Measurements from ENCODE around the gene TTR. TPM values are rescaled to one million over a fixed set of nuclear protein-coding genes. Genes with fewer than 3 reads are reported as not detected.

Gene TTR
- polyA plus RNA-seq, 4 donors, result 0.63 to 2,731 (median 6.0) TPM

GRCh38 chr18:31581498-31582197 lies 10.0 kb upstream of the TTR start:
- WGBS, 3 donors, result 47 to 83% (median 76%) methylated on average over 4 of the region's 4 CpGs
- H3K9me3 ChIP-seq (ENCODE audit: control insufficient read depth in 2 of 2, insufficient read depth in 1 of 2, low read depth in 1 of 2, low read length in 1 of 2), result no peaks in the 10 kb centered on the region
- no peaks in the 10 kb centered on the region for H3K36me3 ChIP-seq (ENCODE audit: control insufficient read depth in 3 of 3, insufficient read depth in 2 of 3, low read depth in 1 of 3, low read length in 3 of 3)
- H3K27me3 ChIP-seq (ENCODE audit: control insufficient read depth in 3 of 3, insufficient read depth in 3 of 3, low read length in 3 of 3), result no peaks in the 10 kb centered on the region
- H3K4me3 ChIP-seq (ENCODE audit: low read depth in 1 of 3, low read length in 3 of 3), result no peak overlapping the region
- H3K4me1 ChIP-seq (ENCODE audit: control insufficient read depth in 3 of 3, insufficient read depth in 2 of 3, low read depth in 1 of 3, low read length in 2 of 3), result peaks cover 0 to 25% (median 0%) of the 10 kb centered on the region in 3 donors
- no peak overlapping the region for H3K27ac ChIP-seq (ENCODE audit: low read depth in 1 of 3, low read length in 2 of 3)
- FAIRE-seq (no peak), DNase-seq (peak in 1 of 2 donors; percentile 17)

GRCh38 chr18:31583185-31583854 lies 8.4 kb upstream of the TTR start:
- FAIRE-seq (no peak), DNase-seq (no peak)
- H3K9me3 ChIP-seq (ENCODE audit: control insufficient read depth in 2 of 2, insufficient read depth in 1 of 2, low read depth in 1 of 2, low read length in 1 of 2), result no peaks in the 10 kb centered on the region
- no peak overlapping the region for H3K4me3 ChIP-seq (ENCODE audit: low read depth in 1 of 3, low read length in 3 of 3)
- no peak overlapping the region for H3K27ac ChIP-seq (ENCODE audit: low read depth in 1 of 3, low read length in 2 of 3)
- H3K4me1 ChIP-seq (ENCODE audit: control insufficient read depth in 3 of 3, insufficient read depth in 2 of 3, low read depth in 1 of 3, low read length in 2 of 3), result peaks cover 0 to 36% (median 0%) of the 10 kb centered on the region in 3 donors
- no peaks in the 10 kb centered on the region for H3K36me3 ChIP-seq (ENCODE audit: control insufficient read depth in 3 of 3, insufficient read depth in 2 of 3, low read depth in 1 of 3, low read length in 3 of 3)
- 87 to 93% (median 89%) methylated on average over 5 of the region's 5 CpGs for WGBS, 3 donors
- H3K27me3 ChIP-seq (ENCODE audit: control insufficient read depth in 3 of 3, insufficient read depth in 3 of 3, low read length in 3 of 3), result no peaks in the 10 kb centered on the region

- WGBS, 3 donors, result 81 to 88% (median 81%) methylated on average over 5 of the region's 5 CpGs
- H3K9me3 ChIP-seq (ENCODE audit: control insufficient read depth in 2 of 2, insufficient read depth in 1 of 2, low read depth in 1 of 2, low read length in 1 of 2), result no peaks in the 10 kb centered on the region
- peak overlapping the region in 1 of 3 donors; percentile 44 for H3K27ac ChIP-seq (ENCODE audit: low read depth in 1 of 3, low read length in 2 of 3)
- no peak overlapping the region for H3K4me3 ChIP-seq (ENCODE audit: low read depth in 1 of 3, low read length in 3 of 3)
- no peaks in the 10 kb centered on the region for H3K36me3 ChIP-seq (ENCODE audit: control insufficient read depth in 3 of 3, insufficient read depth in 2 of 3, low read depth in 1 of 3, low read length in 3 of 3)
- H3K4me1 ChIP-seq (ENCODE audit: control insufficient read depth in 3 of 3, insufficient read depth in 2 of 3, low read depth in 1 of 3, low read length in 2 of 3), result peaks cover 0 to 33% (median 0%) of the 10 kb centered on the region in 3 donors
- FAIRE-seq (no peak), DNase-seq (no peak)
- no peaks in the 10 kb centered on the region for H3K27me3 ChIP-seq (ENCODE audit: control insufficient read depth in 3 of 3, insufficient read depth in 3 of 3, low read length in 3 of 3)
Measured at GRCh38 chr18:31585991-31586390, 5.7 kb upstream of the TTR start.

GRCh38 chr18:31586616-31587015 lies 5.1 kb upstream of the TTR start:
- 72 to 85% (median 73%) methylated on average over 5 of the region's 5 CpGs for WGBS, 3 donors
- FAIRE-seq, result no peak
- Histone ChIP-seq H3K36me3 (ENCODE audit: control insufficient read depth in 3 of 3, insufficient read depth in 2 of 3, low read depth in 1 of 3, low read length in 3 of 3) (no peaks in the 10 kb centered on the region), H3K27ac (ENCODE audit: low read depth in 1 of 3, low read length in 2 of 3) (peak overlapping the region in 1 of 3 donors; percentile 44), H3K27me3 (ENCODE audit: control insufficient read depth in 3 of 3, insufficient read depth in 3 of 3, low read length in 3 of 3) (no peaks in the 10 kb centered on the region), H3K4me3 (ENCODE audit: low read depth in 1 of 3, low read length in 3 of 3) (no peak overlapping the region), H3K9me3 (ENCODE audit: control insufficient read depth in 2 of 2, insufficient read depth in 1 of 2, low read depth in 1 of 2, low read length in 1 of 2) (no peaks in the 10 kb centered on the region), H3K4me1 (ENCODE audit: control insufficient read depth in 3 of 3, insufficient read depth in 2 of 3, low read depth in 1 of 3, low read length in 2 of 3) (peaks cover 0 to 35% (median 0%) of the 10 kb centered on the region in 3 donors)
- DNase-seq, result no peak

GRCh38 chr18:31587529-31587928 lies 4.1 kb upstream of the TTR start:
- H3K27ac ChIP-seq (ENCODE audit: low read depth in 1 of 3, low read length in 2 of 3), result no peak overlapping the region

GRCh38 chr18:31590570-31590969 lies 1.1 kb upstream of the TTR start:
- Histone ChIP-seq H3K36me3 (ENCODE audit: control insufficient read depth in 3 of 3, insufficient read depth in 2 of 3, low read depth in 1 of 3, low read length in 3 of 3) (peaks cover 0 to 7% (median 0%) of the 10 kb centered on the region in 3 donors), H3K4me3 (ENCODE audit: low read depth in 1 of 3, low read length in 3 of 3) (no peak overlapping the region), H3K27ac (ENCODE audit: low read depth in 1 of 3, low read length in 2 of 3) (no peak overlapping the region), H3K27me3 (ENCODE audit: control insufficient read depth in 3 of 3, insufficient read depth in 3 of 3, low read length in 3 of 3) (no peaks in the 10 kb centered on the region), H3K9me3 (ENCODE audit: control insufficient read depth in 2 of 2, insufficient read depth in 1 of 2, low read depth in 1 of 2, low read length in 1 of 2) (no peaks in the 10 kb centered on the region), H3K4me1 (ENCODE audit: control insufficient read depth in 3 of 3, insufficient read depth in 2 of 3, low read depth in 1 of 3, low read length in 2 of 3) (peaks cover 0 to 38% (median 0%) of the 10 kb centered on the region in 3 donors)
- FAIRE-seq (no peak), DNase-seq (no peak)
- WGBS, 3 donors, result 80 to 88% (median 86%) methylated on average over 8 of the region's 8 CpGs

More at GRCh38 chr18:31587529-31587928, 4.1 kb upstream of the TTR start:
- 79 to 88% (median 88%) methylated on average over 4 of the region's 4 CpGs for WGBS, 3 donors
- FAIRE-seq (no peak), DNase-seq (peak in 1 of 2 donors; percentile 61)
- Histone ChIP-seq H3K9me3 (ENCODE audit: control insufficient read depth in 2 of 2, insufficient read depth in 1 of 2, low read depth in 1 of 2, low read length in 1 of 2) (no peaks in the 10 kb centered on the region), H3K4me1 (ENCODE audit: control insufficient read depth in 3 of 3, insufficient read depth in 2 of 3, low read depth in 1 of 3, low read length in 2 of 3) (peaks cover 0 to 31% (median 0%) of the 10 kb centered on the region in 3 donors), H3K27me3 (ENCODE audit: control insufficient read depth in 3 of 3, insufficient read depth in 3 of 3, low read length in 3 of 3) (no peaks in the 10 kb centered on the region), H3K36me3 (ENCODE audit: control insufficient read depth in 3 of 3, insufficient read depth in 2 of 3, low read depth in 1 of 3, low read length in 3 of 3) (no peaks in the 10 kb centered on the region), H3K4me3 (ENCODE audit: low read depth in 1 of 3, low read length in 3 of 3) (no peak overlapping the region)

GRCh38 chr18:31591113-31591512 lies 564 bp upstream of the TTR start:
- DNase-seq (no peak), FAIRE-seq (no peak)
- WGBS, 3 donors, result 78 to 85% (median 81%) methylated on average over 2 of the region's 2 CpGs
- Histone ChIP-seq H3K4me3 (ENCODE audit: low read depth in 1 of 3, low read length in 3 of 3) (no peak overlapping the region), H3K27ac (ENCODE audit: low read depth in 1 of 3, low read length in 2 of 3) (peak overlapping the region in 1 of 3 donors; percentile 31), H3K4me1 (ENCODE audit: control insufficient read depth in 3 of 3, insufficient read depth in 2 of 3, low read depth in 1 of 3, low read length in 2 of 3) (peaks cover 0 to 39% (median 0%) of the 10 kb centered on the region in 3 donors), H3K9me3 (ENCODE audit: control insufficient read depth in 2 of 2, insufficient read depth in 1 of 2, low read depth in 1 of 2, low read length in 1 of 2) (no peaks in the 10 kb centered on the region), H3K36me3 (ENCODE audit: control insufficient read depth in 3 of 3, insufficient read depth in 2 of 3, low read depth in 1 of 3, low read length in 3 of 3) (peaks cover 0 to 7% (median 0%) of the 10 kb centered on the region in 3 donors), H3K27me3 (ENCODE audit: control insufficient read depth in 3 of 3, insufficient read depth in 3 of 3, low read length in 3 of 3) (no peaks in the 10 kb centered on the region)

GRCh38 chr18:31592506-31593157 lies 955 bp downstream of the TTR start:
- FAIRE-seq (no peak), DNase-seq (no peak)
- Histone ChIP-seq H3K36me3 (ENCODE audit: control insufficient read depth in 3 of 3, insufficient read depth in 2 of 3, low read depth in 1 of 3, low read length in 3 of 3) (peaks cover 0 to 18% (median 0%) of the 10 kb centered on the region in 3 donors), H3K4me1 (ENCODE audit: control insufficient read depth in 3 of 3, insufficient read depth in 2 of 3, low read depth in 1 of 3, low read length in 2 of 3) (peaks cover 0 to 31% (median 0%) of the 10 kb centered on the region in 3 donors), H3K27me3 (ENCODE audit: control insufficient read depth in 3 of 3, insufficient read depth in 3 of 3, low read length in 3 of 3) (no peaks in the 10 kb centered on the region), H3K4me3 (ENCODE audit: low read depth in 1 of 3, low read length in 3 of 3) (peak overlapping the region in 1 of 3 donors; percentile 36), H3K9me3 (ENCODE audit: control insufficient read depth in 2 of 2, insufficient read depth in 1 of 2, low read depth in 1 of 2, low read length in 1 of 2) (no peaks in the 10 kb centered on the region), H3K27ac (ENCODE audit: low read depth in 1 of 3, low read length in 2 of 3) (no peak overlapping the region)
- WGBS, 3 donors, result 81 to 84% (median 83%) methylated on average over 10 of the region's 10 CpGs
